ENCODE results near the gene CSNK1G3.

DNA sequence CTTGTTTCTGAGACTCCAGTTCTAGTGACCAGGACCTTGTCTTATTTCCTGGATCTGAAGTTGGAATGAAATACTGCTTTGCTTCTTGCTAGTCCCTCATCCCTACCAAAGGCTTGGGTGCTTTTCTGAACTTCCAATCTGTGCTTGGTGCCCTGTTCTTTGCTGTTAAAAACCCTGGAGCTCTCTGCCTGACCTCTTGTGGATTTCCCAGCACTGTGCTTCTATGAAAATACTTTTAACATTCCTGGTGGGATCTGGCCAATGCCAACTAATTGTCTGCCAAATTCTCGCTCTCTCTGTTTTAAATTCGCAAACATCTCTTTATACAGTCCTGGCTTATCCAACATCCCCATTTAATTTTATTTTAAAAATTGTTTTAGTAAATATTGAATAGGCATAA, 26.7 kb upstream of the CSNK1G3 start:
- TF ChIP-seq, protein P1, sequence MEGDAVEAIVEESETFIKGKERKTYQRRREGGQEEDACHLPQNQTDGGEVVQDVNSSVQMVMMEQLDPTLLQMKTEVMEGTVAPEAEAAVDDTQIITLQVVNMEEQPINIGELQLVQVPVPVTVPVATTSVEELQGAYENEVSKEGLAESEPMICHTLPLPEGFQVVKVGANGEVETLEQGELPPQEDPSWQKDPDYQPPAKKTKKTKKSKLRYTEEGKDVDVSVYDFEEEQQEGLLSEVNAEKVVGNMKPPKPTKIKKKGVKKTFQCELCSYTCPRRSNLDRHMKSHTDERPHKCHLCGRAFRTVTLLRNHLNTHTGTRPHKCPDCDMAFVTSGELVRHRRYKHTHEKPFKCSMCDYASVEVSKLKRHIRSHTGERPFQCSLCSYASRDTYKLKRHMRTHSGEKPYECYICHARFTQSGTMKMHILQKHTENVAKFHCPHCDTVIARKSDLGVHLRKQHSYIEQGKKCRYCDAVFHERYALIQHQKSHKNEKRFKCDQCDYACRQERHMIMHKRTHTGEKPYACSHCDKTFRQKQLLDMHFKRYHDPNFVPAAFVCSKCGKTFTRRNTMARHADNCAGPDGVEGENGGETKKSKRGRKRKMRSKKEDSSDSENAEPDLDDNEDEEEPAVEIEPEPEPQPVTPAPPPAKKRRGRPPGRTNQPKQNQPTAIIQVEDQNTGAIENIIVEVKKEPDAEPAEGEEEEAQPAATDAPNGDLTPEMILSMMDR (IDR thresholded peaks at IDR 0.05 in 4 of 5, conservative IDR thresholded peaks at IDR 0.05 in 1 of 5): no peak
- TF ChIP-seq POLR2A (IDR thresholded peaks at IDR 0.05): no peak

All from gastrocnemius medialis (tissue), 4 donors.